H1 (cell line): ENCODE results near the gene HIP1. TPM values are rescaled to one million over a fixed set of nuclear protein-coding genes. Genes with fewer than 3 reads are reported as not detected.
"Not testable (repeated sequence)": the region's sequence is repeated elsewhere in the genome, so short reads cannot be mapped to it uniquely, and the experiment has no call there.

Experiments used
- CTCF ChIA-PET: fragments of 300-600 bp; sonication (Branson Sonifier 250); formaldehyde crosslinking; loops from one replicate; lab custom pipeline; 2021; ENCODE audit not compliant: partially characterized antibody; lab: Charles Lee
- POLR2A ChIA-PET: fragments of 300-600 bp; sonication (Branson Sonifier 250); formaldehyde crosslinking; loops from one replicate; lab custom pipeline; 2021; ENCODE audit warnings: inconsistent platforms; ENCODE audit not compliant: partially characterized antibody; lab: Charles Lee
- DNase-seq, 2 experiments: peaks; one replicate each; pipeline versions ENCODE4 v3.0.0 to v3.0.0-alpha.2; 2010 to 2022; ENCODE audit warnings: low spot score in 2 of 2, low read depth in 1 of 2, mixed read lengths in 1 of 2
- FAIRE-seq: peaks from 2 replicates; lab custom pipeline; 2011; peaks lifted over from hg19 to GRCh38; lab: Jason Lieb, UNC
- H2AFZ ChIP-seq: 2 replicates; pipeline ENCODE4 v1.8.1; 2012; ENCODE audit warnings: low read length, inconsistent platforms
- H2AK5ac ChIP-seq: 2 replicates; pipeline ENCODE4 v1.6.1; 2013; ENCODE audit warnings: low read depth, low read length
- H2BK120ac ChIP-seq: replicated peaks from 2 replicates; pipeline ENCODE3; 2013; ENCODE audit warnings: low read depth, low read length, inconsistent platforms
- H2BK12ac ChIP-seq: 2 replicates; pipeline ENCODE4 v1.6.1; 2013; ENCODE audit warnings: low read depth, low read length
- H2BK15ac ChIP-seq: 2 replicates; pipeline ENCODE4 v1.6.1; 2013; ENCODE audit warnings: low read length
- H2BK20ac ChIP-seq: 2 replicates; pipeline ENCODE4 v1.6.1; 2013; ENCODE audit warnings: low read length
- H2BK5ac ChIP-seq: 2 replicates; pipeline ENCODE4 v1.6.1; 2013; ENCODE audit warnings: low read depth, low read length
- H3K14ac ChIP-seq: 2 replicates; pipeline ENCODE4 v1.6.1; 2013; ENCODE audit warnings: inconsistent platforms; ENCODE audit not compliant: insufficient read length
- H3K18ac ChIP-seq: 2 replicates; pipeline ENCODE4 v1.6.1; 2013; ENCODE audit warnings: low read length; ENCODE audit errors: extremely low read depth
- H3K23ac ChIP-seq: 2 replicates; pipeline ENCODE4 v1.6.1; 2013; ENCODE audit warnings: inconsistent platforms; ENCODE audit not compliant: insufficient read length
- H3K23me2 ChIP-seq: 2 replicates; pipeline ENCODE4 v1.6.1; 2013; ENCODE audit warnings: low read depth, low read length
- H3K27ac ChIP-seq: 2 replicates; pipeline ENCODE4 v1.6.1; 2011; ENCODE audit warnings: low read depth, low read length, inconsistent platforms
- H3K27me3 ChIP-seq, 4 experiments: replicated peaks in 1 of 4; 1 replicate in 1 of 4; 2 replicates in 3 of 4; pipeline versions ENCODE4 v1.6.1 to v1.8.1; 2011 to 2013; ENCODE audit warnings: low read length in 3 of 4, mild to moderate bottlenecking in 3 of 4, inconsistent platforms in 2 of 4, mixed read lengths in 2 of 4, moderate library complexity in 1 of 4; ENCODE audit not compliant: control insufficient read depth in 3 of 4, insufficient read depth in 3 of 4; ENCODE audit errors: extremely low read depth in 1 of 4
- H3K36me3 ChIP-seq, 4 experiments: 2 replicates each; pipeline versions ENCODE4 v1.6.1 to v1.8.1; 2011 to 2013; ENCODE audit warnings: mild to moderate bottlenecking in 4 of 4, low read length in 3 of 4, moderate library complexity in 2 of 4, control low read depth in 1 of 4, inconsistent platforms in 1 of 4; ENCODE audit not compliant: insufficient read depth in 4 of 4, control insufficient read depth in 2 of 4
- H3K4ac ChIP-seq: replicated peaks from 2 replicates; pipeline ENCODE3; 2013; ENCODE audit warnings: low read length, low read depth, mixed read lengths, inconsistent platforms; ENCODE audit not compliant: insufficient read length
- H3K4me1 ChIP-seq, 4 experiments: replicated peaks in 1 of 4; 1 replicate in 1 of 4; 2 replicates in 3 of 4; pipeline versions ENCODE4 v1.6.1 to v1.8.1; 2011 to 2013; ENCODE audit warnings: low read length in 3 of 4, inconsistent platforms in 2 of 4, mixed read lengths in 1 of 4; ENCODE audit not compliant: insufficient read depth in 4 of 4, control insufficient read depth in 3 of 4
- H3K4me2 ChIP-seq, 2 experiments: 2 replicates each; pipeline versions ENCODE4 v1.6.1 to v1.8.1; 2011 to 2013; ENCODE audit warnings: low read depth in 2 of 2, low read length in 2 of 2, control low read depth in 1 of 2, inconsistent platforms in 1 of 2, mild to moderate bottlenecking in 1 of 2; ENCODE audit not compliant: insufficient read depth in 1 of 2
- H3K4me3 ChIP-seq, 4 experiments: fragments of 200-600, 300-600 bp in 1 of 4; sonication (generic), shearing (Covaris generic), sonication (Bioruptor Twin) in 1 of 4; 2 replicates each; pipeline versions ENCODE4 v1.5.1 to v1.8.1; 2011 to 2016; ENCODE audit warnings: low read length in 4 of 4, low read depth in 3 of 4, control low read depth in 2 of 4, inconsistent platforms in 2 of 4, mild to moderate bottlenecking in 2 of 4, mixed read lengths in 1 of 4, moderate library complexity in 1 of 4; ENCODE audit not compliant: insufficient read depth in 2 of 4; ENCODE audit errors: extremely low read depth in 1 of 4
- H3K56ac ChIP-seq: replicated peaks from 2 replicates; pipeline ENCODE3; 2013; ENCODE audit warnings: low read depth, mild to moderate bottlenecking, mixed read lengths, low read length, inconsistent platforms; ENCODE audit not compliant: insufficient read length
- H3K79me1 ChIP-seq: 2 replicates; pipeline ENCODE4 v1.6.1; 2013; ENCODE audit warnings: low read depth, low read length, control low read depth
- H3K79me2 ChIP-seq, 2 experiments: 2 replicates each; pipeline versions ENCODE4 v1.6.1 to v1.8.1; 2012 to 2013; ENCODE audit warnings: low read length in 2 of 2, mild to moderate bottlenecking in 2 of 2, inconsistent platforms in 1 of 2; ENCODE audit not compliant: insufficient read depth in 2 of 2, control insufficient read depth in 1 of 2
- H3K9ac ChIP-seq, 4 experiments: replicated peaks in 1 of 4; 1 replicate in 1 of 4; 2 replicates in 3 of 4; pipeline versions ENCODE4 v1.6.1 to v1.8.1; 2011 to 2013; ENCODE audit warnings: low read depth in 3 of 4, low read length in 3 of 4, control low read depth in 2 of 4, mild to moderate bottlenecking in 2 of 4, moderate library complexity in 2 of 4, inconsistent platforms in 1 of 4; ENCODE audit errors: extremely low read depth in 1 of 4
- H3K9me3 ChIP-seq, 2 experiments: 2 replicates each; pipeline versions ENCODE4 v1.6.1 to v1.8.1; 2012 to 2013; ENCODE audit warnings: mild to moderate bottlenecking in 2 of 2, moderate library complexity in 2 of 2, control low read depth in 1 of 2, inconsistent platforms in 1 of 2, low read depth in 1 of 2, low read length in 1 of 2, mixed read lengths in 1 of 2; ENCODE audit not compliant: insufficient read depth in 2 of 2
- H4K20me1 ChIP-seq, 2 experiments: replicated peaks in 1 of 2; 2 replicates each; pipeline versions ENCODE3 to v1.8.1; 2011 to 2013; ENCODE audit warnings: inconsistent platforms in 2 of 2, low read length in 2 of 2, mild to moderate bottlenecking in 1 of 2; ENCODE audit not compliant: insufficient read depth in 2 of 2, control insufficient read depth in 1 of 2
- H4K5ac ChIP-seq: 2 replicates; pipeline ENCODE4 v1.6.1; 2013; ENCODE audit warnings: low read length, low read depth, mixed read lengths, inconsistent platforms; ENCODE audit not compliant: insufficient read length
- H4K8ac ChIP-seq: 2 replicates; pipeline ENCODE4 v1.8.0; 2013; ENCODE audit warnings: mild to moderate bottlenecking, moderate library complexity, low read length, inconsistent platforms; ENCODE audit not compliant: insufficient read depth; ENCODE audit errors: extremely low read depth
- H4K91ac ChIP-seq: replicated peaks from 2 replicates; pipeline ENCODE3; 2013; ENCODE audit warnings: low read length, mixed read lengths, inconsistent platforms; ENCODE audit not compliant: insufficient read length
- WGBS, 2 experiments: shearing (Covaris generic) in 1 of 2; methylation state at CpG; one replicate each; pipeline versions ENCODE4 v1.1.6 to v1.1.7; 2013 to 2015; ENCODE audit warnings: low lambda C conversion rate in 2 of 2, mixed read lengths in 2 of 2, inconsistent platforms in 1 of 2, low coverage in 1 of 2, missing lambda C conversion rate in 1 of 2; ENCODE audit not compliant: insufficient replicate concordance in 2 of 2, insufficient coverage in 1 of 2, insufficient read length in 1 of 2; ENCODE audit errors: extremely low coverage in 1 of 2, missing lambda C conversion rate in 1 of 2; 5-methylcytosine and 5-hydroxymethylcytosine counted together
- polyA plus RNA-seq, 7 experiments: library from polyadenylated mRNA; depleted of rRNA in 3 of 7; stranded (reverse) in 5 of 7; unstranded in 2 of 7; fragments of >200 nt in 5 of 7; fragments of 200-250 nt in 2 of 7; gene quantifications; 1 replicate in 5 of 7; 2 replicates in 1 of 7; 4 replicates in 1 of 7; pipeline versions ENCODE4 v1.2.1 to v1.2.3, GENCODE V29; 2011 to 2013; ENCODE audit warnings: missing spikeins in 2 of 7, mixed read lengths in 2 of 7
- total RNA-seq: library from RNA; stranded (reverse); fragmentation: NEBNext Ultra II Directional; extraction: Animal tissue kit (Norgen Biotek cat#: 25700); gene quantifications from 2 replicates; pipeline ENCODE4 v1.2.1, GENCODE V29; 2021

The HIP1 gene
- total and polyA plus RNA-seq, 2 of the 8 experiments (the other 6 are each of a cell fraction or from before 2014, with no cell fraction given): 51.8 to 108 TPM

DNA sequence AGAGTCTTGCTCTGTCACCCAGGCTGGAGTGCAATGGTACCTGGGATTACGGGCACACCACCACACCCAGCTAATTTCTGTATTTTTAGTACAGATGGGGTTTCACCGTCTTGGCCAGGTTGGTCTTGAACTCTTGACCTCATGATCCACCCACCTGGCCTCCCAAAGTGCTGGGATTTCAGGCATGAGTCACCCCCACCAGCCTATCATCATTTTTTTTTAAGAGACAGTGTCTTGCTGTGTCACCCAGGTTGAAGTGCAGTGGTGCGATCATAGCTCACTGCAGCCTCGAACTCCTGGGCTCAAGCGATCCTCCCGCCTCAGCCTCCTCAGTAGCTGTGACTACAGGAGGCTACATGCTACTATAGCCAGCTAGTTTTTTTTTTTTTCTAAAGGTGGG lies 56.7 kb downstream of the HIP1 start:
- H3K23ac ChIP-seq, H2BK15ac ChIP-seq, H4K8ac ChIP-seq, H3K56ac ChIP-seq, H3K4me1 ChIP-seq, H4K20me1 ChIP-seq, H3K36me3 ChIP-seq, H3K27ac ChIP-seq, POLR2A ChIA-PET, H3K18ac ChIP-seq, H3K14ac ChIP-seq, H4K91ac ChIP-seq, H2AK5ac ChIP-seq, H3K4me2 ChIP-seq, H3K4me3 ChIP-seq, H2BK5ac ChIP-seq, H2BK12ac ChIP-seq, H3K27me3 ChIP-seq, H2BK20ac ChIP-seq, H3K9ac ChIP-seq, H3K9me3 ChIP-seq, H2BK120ac ChIP-seq, H2AFZ ChIP-seq, H3K79me1 ChIP-seq, FAIRE-seq, H3K4ac ChIP-seq, DNase-seq, H4K5ac ChIP-seq, H3K79me2 ChIP-seq, H3K23me2 ChIP-seq: not testable (repeated sequence)
- CTCF ChIA-PET: interaction anchor here (0.6 to 1.4 kb wide), 3 partner anchors 17 to 135 kb away, joined by 3 to 4 read pairs (median 4); no protein-coding TSS in a partner anchor
- WGBS, 2 experiments: 87% methylated on average over 6 of the region's 6 CpGs; no CpG with 5 or more reads in 1 of the 2 experiments
